Testis (tissue), 3 donors: ENCODE results near the gene RASL10A. TPM values are rescaled to one million over a fixed set of nuclear protein-coding genes. Genes with fewer than 3 reads are reported as not detected.

Source experiments
- DNase-seq: peaks from one replicate; pipeline ENCODE4 v3.0.0-alpha.2; 2019
- H3K27ac ChIP-seq, 2 donors: fragments of 200-600 bp; sonication (generic); one replicate each; pipeline ENCODE4 v1.5.1; 2019
- H3K27me3 ChIP-seq: fragments of 200-600 bp; sonication (generic); one replicate; pipeline ENCODE4 v1.5.1; 2019
- H3K36me3 ChIP-seq: fragments of 200-600 bp; sonication (generic); one replicate; pipeline ENCODE4 v1.5.1; 2017; ENCODE audit warnings: low read depth; ENCODE audit errors: missing control alignments
- H3K4me1 ChIP-seq: fragments of 200-600 bp; sonication (generic); one replicate; pipeline ENCODE4 v1.5.1; 2019
- H3K4me3 ChIP-seq, 2 donors: fragments of 200-600 bp; sonication (generic); one replicate each; pipeline ENCODE4 v1.5.1; 2017 to 2019
- H3K9me3 ChIP-seq: fragments of 200-600 bp; sonication (generic); one replicate; pipeline ENCODE4 v1.5.1; 2017
- POLR2A ChIP-seq: fragments of 450-650 bp; IDR thresholded peaks from one replicate; pipeline ENCODE4 v1.6.1; 2017; ENCODE audit warnings: antibody characterized with exemption, mild to moderate bottlenecking, moderate library complexity
- WGBS, 2 donors: methylation state at CpG; one replicate each; pipeline ENCODE4 v1.1.5; 2018; 5-methylcytosine and 5-hydroxymethylcytosine counted together
- intact Hi-C: fragments of 100-400 bp; cut with DNase I; formaldehyde crosslinking; loops from one replicate; pipeline ENCODE4 v1.15.1; 2023; ENCODE audit warnings: low total_unique reads
- polyA plus RNA-seq: library from polyadenylated mRNA; stranded (reverse); fragments of 350-450 nt; fragmentation: Illumina TruSeq; extraction: RNeasy Lipid Tissue Mini Kit (QIAGEN cat#74804); gene quantifications from one replicate; pipeline ENCODE4 v1.2.3, GENCODE V29; 2014; ENCODE audit warnings: low read depth, low replicate concordance; ENCODE audit not compliant: insufficient read depth
- total RNA-seq, 2 donors: library from RNA; depleted of rRNA; stranded (reverse); fragments of >200 nt; gene quantifications; one replicate each; pipeline ENCODE4 v1.2.3, GENCODE V29; 2016
- TF ChIP-seq, protein P1 (sequence below), 3 experiments: fragments of 450-650 bp in 2 of 3; fragments of 200-600 bp in 1 of 3; sonication (generic) in 1 of 3; IDR thresholded peaks; one replicate each; pipeline ENCODE4 v1.5.1; 2016 to 2019; ENCODE audit warnings: antibody characterized with exemption in 3 of 3, mild to moderate bottlenecking in 2 of 3, moderate library complexity in 1 of 3

The RASL10A gene
- total and polyA plus RNA-seq, 3 donors from 2014 or later = 2.2 to 10.4 (median 7.1) TPM

DNA sequence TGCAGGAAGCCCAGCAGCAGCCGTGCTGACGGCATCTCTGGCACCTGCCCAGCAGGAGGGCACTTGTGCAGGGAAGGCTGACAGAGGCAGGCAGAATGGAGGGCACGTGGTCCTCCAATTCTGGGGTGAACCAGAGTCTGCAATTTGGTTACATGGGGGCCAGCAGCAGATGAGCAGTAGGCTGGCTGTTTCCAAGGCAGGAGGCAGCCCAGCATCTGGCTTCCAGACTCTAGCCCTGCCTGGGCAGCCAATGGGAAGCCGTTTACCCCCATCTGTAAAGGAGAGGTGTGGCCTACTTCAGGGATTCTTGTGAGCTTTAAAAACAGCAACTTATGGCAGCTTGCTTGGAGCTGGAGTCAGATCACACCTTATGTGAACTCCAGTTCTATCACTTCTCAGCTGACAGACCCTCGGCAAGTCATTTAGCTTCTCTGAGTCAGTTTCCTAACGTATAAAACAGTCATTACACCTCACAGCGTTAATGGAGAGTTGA lies 27.9 kb upstream of the RASL10A start:
- WGBS, 2 donors = 83 to 84% methylated on average over 7 of the region's 7 CpGs
- H3K36me3 ChIP-seq = no peaks in the 10 kb centered on the region
- H3K4me3 ChIP-seq = no peak overlapping the region
- H3K27me3 ChIP-seq = no peaks in the 10 kb centered on the region
- intact Hi-C loops = no loop called here
- TF ChIP-seq, protein P1, sequence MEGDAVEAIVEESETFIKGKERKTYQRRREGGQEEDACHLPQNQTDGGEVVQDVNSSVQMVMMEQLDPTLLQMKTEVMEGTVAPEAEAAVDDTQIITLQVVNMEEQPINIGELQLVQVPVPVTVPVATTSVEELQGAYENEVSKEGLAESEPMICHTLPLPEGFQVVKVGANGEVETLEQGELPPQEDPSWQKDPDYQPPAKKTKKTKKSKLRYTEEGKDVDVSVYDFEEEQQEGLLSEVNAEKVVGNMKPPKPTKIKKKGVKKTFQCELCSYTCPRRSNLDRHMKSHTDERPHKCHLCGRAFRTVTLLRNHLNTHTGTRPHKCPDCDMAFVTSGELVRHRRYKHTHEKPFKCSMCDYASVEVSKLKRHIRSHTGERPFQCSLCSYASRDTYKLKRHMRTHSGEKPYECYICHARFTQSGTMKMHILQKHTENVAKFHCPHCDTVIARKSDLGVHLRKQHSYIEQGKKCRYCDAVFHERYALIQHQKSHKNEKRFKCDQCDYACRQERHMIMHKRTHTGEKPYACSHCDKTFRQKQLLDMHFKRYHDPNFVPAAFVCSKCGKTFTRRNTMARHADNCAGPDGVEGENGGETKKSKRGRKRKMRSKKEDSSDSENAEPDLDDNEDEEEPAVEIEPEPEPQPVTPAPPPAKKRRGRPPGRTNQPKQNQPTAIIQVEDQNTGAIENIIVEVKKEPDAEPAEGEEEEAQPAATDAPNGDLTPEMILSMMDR (IDR thresholded peaks at IDR 0.05) = no peak
- no peak for TF ChIP-seq POLR2A
- no peaks in the 10 kb centered on the region for H3K9me3 ChIP-seq
- DNase-seq = no peak
- no peak overlapping the region for H3K27ac ChIP-seq
- no peaks in the 10 kb centered on the region for H3K4me1 ChIP-seq

DNA sequence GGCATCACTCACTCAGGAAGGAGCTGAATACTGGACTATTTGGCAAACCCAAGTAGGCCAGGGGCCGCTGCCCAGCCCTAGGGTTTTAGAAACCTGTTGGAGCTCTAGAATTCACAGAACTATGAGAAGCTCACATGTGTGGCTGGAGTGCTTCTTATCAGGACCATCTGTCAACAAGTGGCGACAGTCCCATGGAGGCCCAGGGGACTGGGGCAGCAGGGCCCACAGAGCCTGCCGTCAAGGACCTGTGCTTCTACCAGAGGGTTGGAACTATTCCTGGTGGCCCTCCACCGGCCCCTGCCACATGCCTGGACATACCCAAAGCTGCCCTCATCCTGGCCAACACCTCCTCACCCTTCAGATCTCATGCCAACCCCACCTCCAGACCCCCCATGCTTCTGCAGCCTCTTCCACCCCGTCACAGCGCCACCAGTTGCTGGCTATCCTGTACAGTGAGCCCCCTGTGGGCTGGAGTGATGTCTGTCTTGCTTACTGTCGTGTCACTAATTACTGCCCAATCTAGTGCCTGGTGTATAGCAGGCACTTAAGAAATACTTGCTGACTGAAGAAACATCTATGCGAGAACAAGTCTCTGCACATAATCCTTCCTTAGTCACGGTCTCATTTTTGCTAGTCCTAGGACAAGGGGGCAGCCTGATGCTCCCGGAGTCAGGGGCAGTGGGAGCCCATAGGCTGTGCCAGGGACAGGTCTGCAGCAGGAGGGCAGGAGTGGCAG lies 27.2 kb upstream of the RASL10A start:
- intact Hi-C loops = no loop called here
- no peaks in the 10 kb centered on the region for H3K36me3 ChIP-seq
- no peaks in the 10 kb centered on the region for H3K27me3 ChIP-seq
- no peak overlapping the region for H3K4me3 ChIP-seq
- H3K9me3 ChIP-seq = no peaks in the 10 kb centered on the region
- no peak overlapping the region for H3K27ac ChIP-seq
- DNase-seq = no peak
- WGBS, 2 donors = 90% methylated on average over 10 of the region's 10 CpGs
- no peaks in the 10 kb centered on the region for H3K4me1 ChIP-seq
- no peak for TF ChIP-seq POLR2A

DNA sequence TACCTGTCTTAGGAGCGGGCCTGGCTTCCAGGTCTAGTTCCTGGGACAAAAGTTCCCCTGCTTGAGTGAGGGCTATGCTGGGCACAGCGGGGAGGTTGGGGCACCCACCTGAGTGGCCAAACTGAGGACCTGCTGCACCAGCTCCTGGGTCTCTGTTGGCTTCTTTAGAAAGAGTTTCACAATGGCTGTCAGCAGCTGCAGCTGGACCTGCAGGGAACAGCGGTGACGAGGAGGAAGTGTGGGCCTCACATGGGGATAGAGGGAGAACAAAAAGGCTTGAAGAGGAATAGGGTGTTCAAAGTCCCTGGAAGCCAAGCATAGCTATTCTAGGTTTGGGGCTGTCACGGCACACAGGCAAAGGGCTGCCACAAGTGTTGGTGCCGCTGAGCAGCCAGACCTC lies 26.7 kb upstream of the RASL10A start:
- H3K4me1 ChIP-seq = no peaks in the 10 kb centered on the region
- H3K36me3 ChIP-seq = no peaks in the 10 kb centered on the region
- WGBS, 2 donors = 87 to 91% methylated on average over 6 of the region's 6 CpGs
- no peak overlapping the region for H3K4me3 ChIP-seq
- no peak for DNase-seq
- no peak overlapping the region for H3K27ac ChIP-seq
- no peak for TF ChIP-seq POLR2A
- TF ChIP-seq, protein P1 (IDR thresholded peaks at IDR 0.05) = no peak
- intact Hi-C loops = no loop called here
- no peaks in the 10 kb centered on the region for H3K9me3 ChIP-seq
- no peaks in the 10 kb centered on the region for H3K27me3 ChIP-seq

DNA sequence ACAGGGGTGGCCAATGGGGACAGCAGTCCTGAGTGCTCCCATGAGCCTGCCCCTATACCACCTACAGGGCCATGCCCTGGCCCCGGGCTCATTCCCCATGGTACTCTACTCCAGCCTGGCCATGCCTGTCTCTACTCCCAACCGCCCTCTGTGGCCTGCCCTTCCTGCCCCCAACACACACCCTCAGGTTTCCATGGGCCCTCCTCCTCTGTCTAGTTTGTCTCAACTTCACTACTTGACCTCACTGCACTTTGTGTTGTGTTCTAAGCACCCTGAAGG lies 26.3 kb upstream of the RASL10A start:
- Histone ChIP-seq H3K4me1 (no peaks in the 10 kb centered on the region), H3K36me3 (no peaks in the 10 kb centered on the region), H3K9me3 (no peaks in the 10 kb centered on the region), H3K4me3 (no peak overlapping the region), H3K27ac (no peak overlapping the region), H3K27me3 (no peaks in the 10 kb centered on the region)
- DNase-seq = no peak
- WGBS, 2 donors = 90 to 100% methylated on average over 2 of the region's 2 CpGs
- TF ChIP-seq POLR2A = no peak
- TF ChIP-seq, protein P1 (IDR thresholded peaks at IDR 0.05) = no peak
- intact Hi-C loops = no loop called here

DNA sequence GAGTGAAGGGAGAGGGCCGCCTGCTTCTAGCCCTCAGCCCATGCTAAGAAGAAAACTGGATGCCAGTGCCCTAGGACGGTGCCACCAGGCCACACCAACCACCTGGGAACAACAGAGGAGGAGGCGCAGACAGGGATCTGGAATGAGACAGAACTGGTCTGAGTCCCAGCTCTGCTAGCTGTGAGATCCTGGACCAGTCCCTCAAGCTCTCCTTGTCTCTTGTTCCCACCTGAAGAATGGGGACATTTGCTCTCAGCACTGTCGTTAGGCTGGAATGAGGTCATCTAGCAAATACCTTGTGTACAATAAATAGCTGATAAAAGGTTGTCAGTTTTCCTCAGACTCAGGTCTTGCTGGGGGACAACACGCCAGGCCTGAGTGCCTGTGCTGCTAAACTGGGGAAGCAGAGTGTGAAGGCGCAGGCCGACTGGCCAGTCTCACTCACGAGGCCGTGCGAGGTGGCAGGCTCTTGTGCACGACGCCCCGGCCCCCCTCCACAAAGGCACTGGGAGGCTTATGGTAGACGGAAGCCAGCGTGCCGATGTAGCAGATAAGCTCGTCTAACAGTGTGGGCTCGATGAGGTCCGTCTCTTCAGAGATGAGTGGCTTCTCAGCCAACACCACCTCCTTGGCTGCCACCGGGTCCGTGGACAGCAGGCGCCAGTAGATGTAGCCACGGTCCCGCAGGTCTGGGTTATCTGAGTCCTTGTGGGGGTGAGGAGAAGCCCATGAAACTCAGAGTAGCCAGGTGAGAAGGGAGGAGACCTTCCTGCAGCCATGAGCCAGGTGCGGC lies 25.8 kb upstream of the RASL10A start:
- H3K9me3 ChIP-seq = no peaks in the 10 kb centered on the region
- intact Hi-C loops = no loop called here
- no peak overlapping the region for H3K4me3 ChIP-seq
- TF ChIP-seq, protein P1 (IDR thresholded peaks at IDR 0.05) = no peak
- no peak for TF ChIP-seq POLR2A
- WGBS, 2 donors = 95 to 96% methylated on average over 4 to 25 of the region's 25 CpGs
- H3K4me1 ChIP-seq = no peaks in the 10 kb centered on the region
- no peak for DNase-seq
- no peaks in the 10 kb centered on the region for H3K36me3 ChIP-seq
- H3K27me3 ChIP-seq = no peaks in the 10 kb centered on the region
- H3K27ac ChIP-seq = no peak overlapping the region
